NCI-H2196 (cell line): ENCODE measurements around the gene ATP9A.
"Not testable (repeated sequence)": the region's sequence is repeated elsewhere in the genome, so short reads cannot be mapped to it uniquely, and the experiment has no call there.

Experiments used
- DNase-seq: peaks from one replicate; lab custom pipeline; 2025; ENCODE audit not compliant: unreplicated experiment; lab: John Stamatoyannopoulos, UW

Gene ATP9A

GRCh38 chr20:51660672-51661608, 107.2 kb downstream of the ATP9A start:
- no peak for DNase-seq

GRCh38 chr20:51659491-51660050, 108.6 kb downstream of the ATP9A start:
- no peak for DNase-seq

- DNase-seq, result no peak
Observed at GRCh38 chr20:51656726-51657260, 111.4 kb downstream of the ATP9A start.

GRCh38 chr20:51656089-51656488, 112.1 kb downstream of the ATP9A start:
- DNase-seq, result not testable (repeated sequence)

- no peak for DNase-seq
Observed at GRCh38 chr20:51654495-51654894, 113.7 kb downstream of the ATP9A start.

GRCh38 chr20:51654060-51654459, 114.1 kb downstream of the ATP9A start:
- DNase-seq, result no peak

- DNase-seq, result no peak
Observed at GRCh38 chr20:51653226-51653625, 115.0 kb downstream of the ATP9A start.

- DNase-seq, result no peak
Observed at GRCh38 chr20:51651921-51652549, 116.2 kb downstream of the ATP9A start.

- no peak for DNase-seq
Observed at GRCh38 chr20:51650685-51651134, 117.5 kb downstream of the ATP9A start.

GRCh38 chr20:51648571-51648947, 119.6 kb downstream of the ATP9A start:
- no peak for DNase-seq

- no peak for DNase-seq
Observed at GRCh38 chr20:51647674-51648570, 120.3 kb downstream of the ATP9A start.

- not testable (repeated sequence) for DNase-seq
Observed at GRCh38 chr20:51643810-51644209, 124.4 kb downstream of the ATP9A start.

- DNase-seq, result no peak
Observed at GRCh38 chr20:51643390-51643789, 124.8 kb downstream of the ATP9A start.

- DNase-seq, result no peak
Observed at GRCh38 chr20:51641866-51642265, 126.3 kb downstream of the ATP9A start.

- no peak for DNase-seq
Observed at GRCh38 chr20:51640743-51641142, 127.4 kb downstream of the ATP9A start.

- peak; percentile 12 for DNase-seq
Observed at GRCh38 chr20:51639206-51639832, 128.9 kb downstream of the ATP9A start.

- no peak for DNase-seq
Observed at GRCh38 chr20:51637241-51637640, 130.9 kb downstream of the ATP9A start.

GRCh38 chr20:51636123-51636522, 132.1 kb downstream of the ATP9A start:
- no peak for DNase-seq

- no peak for DNase-seq
Observed at GRCh38 chr20:51635680-51636079, 132.5 kb downstream of the ATP9A start.

- DNase-seq, result no peak
Observed at GRCh38 chr20:51634877-51635276, 133.3 kb downstream of the ATP9A start.
